GM18508 (cell line): ENCODE measurements around the gene GLRA1.

ENCODE experiments used
- ATAC-seq: cut with Tn5 transposase; IDR thresholded peaks from one replicate; pipeline ENCODE4 v1.9.1; 2021; ENCODE audit warnings: moderate number of reproducible peaks; ENCODE audit not compliant: insufficient read depth, unreplicated experiment

The GLRA1 gene

GRCh38 chr5:151924564-151925301, at the start of gene GLRA1:
Gene GLRA1 (minus strand): TSS chr5:151924851. CDS start chr5:151924549, 302 bp downstream.
- ATAC-seq, result no peak

- no peak for ATAC-seq
These were observed 46.2 kb upstream of the GLRA1 start for GRCh38 chr5:151970885-151971284.

- ATAC-seq, result no peak
These were observed 43.2 kb upstream of the GLRA1 start for GRCh38 chr5:151967865-151968264.

- ATAC-seq, result no peak
These were observed 41.4 kb upstream of the GLRA1 start for GRCh38 chr5:151966046-151966445.

GRCh38 chr5:151964471-151964870, 39.8 kb upstream of the GLRA1 start:
- no peak for ATAC-seq

GRCh38 chr5:151961557-151961956, 36.9 kb upstream of the GLRA1 start:
- ATAC-seq, result no peak

- no peak for ATAC-seq
These were observed 33.5 kb upstream of the GLRA1 start for GRCh38 chr5:151958111-151958510.

- no peak for ATAC-seq
These were observed 32.1 kb upstream of the GLRA1 start for GRCh38 chr5:151956725-151957124.

- ATAC-seq, result no peak
These were observed 29.6 kb upstream of the GLRA1 start for GRCh38 chr5:151954255-151954654.

GRCh38 chr5:151953833-151954232, 29.2 kb upstream of the GLRA1 start:
- ATAC-seq, result no peak

- no peak for ATAC-seq
These were observed 27.6 kb upstream of the GLRA1 start for GRCh38 chr5:151952238-151952637.

GRCh38 chr5:151950706-151951105, 26.1 kb upstream of the GLRA1 start:
- no peak for ATAC-seq

- ATAC-seq, result no peak
These were observed 25.2 kb upstream of the GLRA1 start for GRCh38 chr5:151949701-151950308.

- ATAC-seq, result no peak
These were observed 24.5 kb upstream of the GLRA1 start for GRCh38 chr5:151949113-151949512.

GRCh38 chr5:151947931-151948608, 23.4 kb upstream of the GLRA1 start:
- ATAC-seq, result no peak

GRCh38 chr5:151937851-151938250, 13.2 kb upstream of the GLRA1 start:
- ATAC-seq, result no peak

- ATAC-seq, result no peak
These were observed 10.6 kb upstream of the GLRA1 start for GRCh38 chr5:151935135-151935695.

- no peak for ATAC-seq
These were observed 6.6 kb upstream of the GLRA1 start for GRCh38 chr5:151931260-151931659.

- no peak for ATAC-seq
These were observed 1.5 kb upstream of the GLRA1 start for GRCh38 chr5:151926188-151926587.

- ATAC-seq, result no peak
These were observed 689 bp upstream of the GLRA1 start for GRCh38 chr5:151925340-151925739.

- no peak for ATAC-seq
These were observed 680 bp downstream of the GLRA1 start for GRCh38 chr5:151923866-151924476.
